ENCODE measurements around the gene HES5. TPM values are rescaled to one million over a fixed set of nuclear protein-coding genes. Genes with fewer than 3 reads are reported as not detected.

Gene HES5
- total RNA-seq, 1 experiment from 2014 or later = not detected

DNA sequence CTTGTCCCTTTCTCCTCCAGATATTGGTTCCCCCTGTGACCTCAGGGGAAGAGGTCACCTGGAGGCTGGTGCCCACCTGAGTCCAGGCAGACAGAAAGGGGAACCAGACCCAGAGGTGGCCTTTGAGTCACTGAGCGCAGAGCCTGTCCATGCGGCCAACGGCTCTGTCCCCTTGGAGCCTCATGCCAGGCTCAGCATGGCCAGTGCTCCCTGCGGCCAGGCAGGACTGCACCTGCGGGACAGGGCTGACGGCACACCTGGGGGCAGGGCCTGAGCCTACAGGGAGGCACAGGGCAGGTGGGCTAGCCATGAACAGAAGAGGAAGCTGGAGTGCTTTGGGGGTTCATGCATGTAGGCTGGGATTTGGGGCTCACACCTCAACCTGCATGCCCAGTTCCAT lies 28.8 kb upstream of the HES5 start:
- Histone ChIP-seq H3K4me2 (ENCODE audit: insufficient read depth, insufficient read length, low read length) (no peak overlapping the region), H4K20me1 (ENCODE audit: control insufficient read depth, insufficient read depth, insufficient read length) (no peaks in the 10 kb centered on the region), H3K9ac (ENCODE audit: extremely low read depth, insufficient read length, low read length) (no peak overlapping the region), H3K27me3 (ENCODE audit: insufficient read depth, low read length) (no peaks in the 10 kb centered on the region), H3K14ac (ENCODE audit: insufficient read depth, low read length) (no peak overlapping the region), H2AFZ (ENCODE audit: low read length) (no peak overlapping the region), H3K9me3 (ENCODE audit: control insufficient read depth, low read depth, low read length) (no peaks in the 10 kb centered on the region), H2BK20ac (ENCODE audit: low read depth, low read length, poor library complexity, severe bottlenecking) (no peak overlapping the region), H4K91ac (ENCODE audit: insufficient read length, low read depth, low read length) (no peak overlapping the region), H2BK12ac (ENCODE audit: insufficient read length, low read depth, low read length) (no peak overlapping the region), H3K4me1 (ENCODE audit: insufficient read depth, low read length) (no peaks in the 10 kb centered on the region), H2BK5ac (ENCODE audit: insufficient read length, low read length) (no peak overlapping the region), H3T11ph (ENCODE audit: low read length) (no peak overlapping the region), H3K4ac (ENCODE audit: low read depth, low read length) (no peak overlapping the region), H3K18ac (ENCODE audit: insufficient read length, low read depth, low read length) (no peak overlapping the region), H4K5ac (ENCODE audit: insufficient read length, low read depth, low read length) (no peak overlapping the region), H3K56ac (ENCODE audit: insufficient read length, low read depth, low read length) (no peak overlapping the region), H2BK120ac (ENCODE audit: low read depth, low read length, poor library complexity, severe bottlenecking) (no peak overlapping the region), H2BK15ac (ENCODE audit: low read depth, low read length) (no peak overlapping the region), H3K23me2 (ENCODE audit: insufficient read length, low read depth, low read length, poor library complexity, severe bottlenecking) (no peaks in the 10 kb centered on the region), H3K79me2 (ENCODE audit: insufficient read depth, low read length) (no peaks in the 10 kb centered on the region), H3K27ac (ENCODE audit: insufficient read length, low read depth, low read length) (no peak overlapping the region), H2AK5ac (ENCODE audit: insufficient read length, low read length) (no peak overlapping the region), H4K8ac (replicated peaks; ENCODE audit: insufficient read length, low read depth, low read length) (no peak overlapping the region), H3K23ac (ENCODE audit: insufficient read length, low read depth, low read length) (no peak overlapping the region), H3K79me1 (ENCODE audit: insufficient read depth, low read depth, low read length, poor library complexity, severe bottlenecking) (no peaks in the 10 kb centered on the region)
- peaks cover 9 to 10% of the 10 kb centered on the region in 2 experiments for H3K4me1 Mint-ChIP-seq
- no peaks in the 10 kb centered on the region; a peak in 1 of 5 replicates for H3K9me3 Mint-ChIP-seq
- TF ChIP-seq, protein P1, sequence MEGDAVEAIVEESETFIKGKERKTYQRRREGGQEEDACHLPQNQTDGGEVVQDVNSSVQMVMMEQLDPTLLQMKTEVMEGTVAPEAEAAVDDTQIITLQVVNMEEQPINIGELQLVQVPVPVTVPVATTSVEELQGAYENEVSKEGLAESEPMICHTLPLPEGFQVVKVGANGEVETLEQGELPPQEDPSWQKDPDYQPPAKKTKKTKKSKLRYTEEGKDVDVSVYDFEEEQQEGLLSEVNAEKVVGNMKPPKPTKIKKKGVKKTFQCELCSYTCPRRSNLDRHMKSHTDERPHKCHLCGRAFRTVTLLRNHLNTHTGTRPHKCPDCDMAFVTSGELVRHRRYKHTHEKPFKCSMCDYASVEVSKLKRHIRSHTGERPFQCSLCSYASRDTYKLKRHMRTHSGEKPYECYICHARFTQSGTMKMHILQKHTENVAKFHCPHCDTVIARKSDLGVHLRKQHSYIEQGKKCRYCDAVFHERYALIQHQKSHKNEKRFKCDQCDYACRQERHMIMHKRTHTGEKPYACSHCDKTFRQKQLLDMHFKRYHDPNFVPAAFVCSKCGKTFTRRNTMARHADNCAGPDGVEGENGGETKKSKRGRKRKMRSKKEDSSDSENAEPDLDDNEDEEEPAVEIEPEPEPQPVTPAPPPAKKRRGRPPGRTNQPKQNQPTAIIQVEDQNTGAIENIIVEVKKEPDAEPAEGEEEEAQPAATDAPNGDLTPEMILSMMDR (conservative IDR thresholded peaks at IDR 0.05) = no peak
- no peak for DNase-seq
- no peak overlapping the region for H3K27ac Mint-ChIP-seq
- H3K4me3 Mint-ChIP-seq = no peak overlapping the region
- H3K36me3 Mint-ChIP-seq (ENCODE audit: insufficient read depth in 1 of 3, low read depth in 3 of 3) = no peaks in the 10 kb centered on the region
- H3K27me3 Mint-ChIP-seq (ENCODE audit: low read depth) = peaks cover 2% of the 10 kb centered on the region; the same call in 1 of the 2 replicates
- no CpG with 5 or more reads among the region's 6 CpGs for WGBS (ENCODE audit: extremely low coverage, insufficient read length, low lambda C conversion rate)
